K562 (cell line): ENCODE measurements around the gene TPD52L2. TPM values are rescaled to one million over a fixed set of nuclear protein-coding genes. Genes with fewer than 3 reads are reported as not detected.

Experiments
- ATAC-seq: fragments of 200-7000 bp; cut with Tn5 transposase; 3 replicates; pipeline ENCODE4 v1.9.1; 2020; ENCODE audit warnings: moderate library complexity
- BruUV-seq: library from RNA; stranded (reverse); fragments of 400-500 nt; replicated peaks from 2 replicates; lab custom pipeline; 2021; lab: Mats Ljungman, UMichigan
- CTCF ChIA-PET: fragments of 300-600 bp; formaldehyde crosslinking; extraction: SDS; loops from one replicate; lab custom pipeline; 2021; ENCODE audit warnings: low intra/inter-chr PET ratio; lab: Yijun Ruan, JAX
- POLR2A ChIA-PET: fragments of 300-600, 350-650 bp; sonication (Branson Sonifier 250); formaldehyde crosslinking; extraction: SDS; loops from one replicate; lab custom pipeline; 2021; ENCODE audit warnings: antibody characterized with exemption, inconsistent platforms; lab: Yijun Ruan, JAX
- DNase-seq, 4 experiments: peaks; one replicate each; pipeline versions ENCODE4 v3.0.0 to v3.0.0-alpha.2; 2011 to 2018; ENCODE audit warnings: low spot score in 3 of 4, mixed read lengths in 3 of 4; ENCODE audit errors: extremely low read depth in 1 of 4
- FAIRE-seq: peaks from 2 replicates; lab custom pipeline; 2011; peaks lifted over from hg19 to GRCh38; lab: Jason Lieb, UNC
- H2AFZ ChIP-seq: 2 replicates; pipeline ENCODE4 v1.6.0; 2011; ENCODE audit warnings: low read depth, low read length, control low read depth, inconsistent platforms
- H3K27ac ChIP-seq: fragments of 200-600 bp; 3 replicates; pipeline ENCODE4 v1.8.0; 2011; ENCODE audit warnings: low read depth, mild to moderate bottlenecking, control low read depth, inconsistent platforms, low read length, moderate library complexity, mixed read lengths; ENCODE audit errors: extremely low read depth
- H3K27me3 ChIP-seq, 2 experiments: fragments of 300-600 bp in 1 of 2; 2 replicates in 1 of 2; 3 replicates in 1 of 2; pipeline versions ENCODE4 v1.6.0 to v1.8.0; 2011; ENCODE audit warnings: inconsistent platforms in 2 of 2, low read length in 2 of 2, mild to moderate bottlenecking in 1 of 2, mixed read lengths in 1 of 2, moderate library complexity in 1 of 2; ENCODE audit not compliant: control insufficient read depth in 2 of 2, insufficient read depth in 2 of 2
- H3K36me3 ChIP-seq: fragments of 300-600 bp; 3 replicates; pipeline ENCODE4 v1.8.0; 2011; ENCODE audit warnings: mild to moderate bottlenecking, low read length, inconsistent platforms; ENCODE audit not compliant: control insufficient read depth, insufficient read depth
- H3K4me1 ChIP-seq, 2 experiments: fragments of 200-600 bp in 1 of 2; replicated peaks in 1 of 2; 2 replicates in 1 of 2; 3 replicates in 1 of 2; pipeline versions ENCODE4 v1.5.1 to v1.8.0; 2011; ENCODE audit warnings: inconsistent platforms in 2 of 2, low read length in 2 of 2, mild to moderate bottlenecking in 1 of 2, mixed read lengths in 1 of 2, moderate library complexity in 1 of 2; ENCODE audit not compliant: control insufficient read depth in 2 of 2, insufficient read depth in 2 of 2
- H3K4me2 ChIP-seq: 2 replicates; pipeline ENCODE4 v1.6.1; 2011; ENCODE audit warnings: low read length, control low read depth, inconsistent platforms, mixed read lengths; ENCODE audit not compliant: insufficient read depth
- H3K4me3 ChIP-seq: fragments of 200-600 bp; sonication (generic), shearing (Covaris generic); 2 replicates; pipeline ENCODE4 v1.5.1; 2016; ENCODE audit warnings: control low read depth, inconsistent platforms
- H3K79me2 ChIP-seq: fragments of 200-600 bp; 3 replicates; pipeline ENCODE4 v1.8.0; 2011; ENCODE audit warnings: low read length, inconsistent platforms; ENCODE audit not compliant: control insufficient read depth, insufficient read depth
- H3K9ac ChIP-seq, 2 experiments: 2 replicates each; pipeline versions ENCODE4 v1.6.0 to v1.6.1; 2011; ENCODE audit warnings: low read depth in 2 of 2, low read length in 2 of 2, control low read depth in 1 of 2, inconsistent platforms in 1 of 2, mild to moderate bottlenecking in 1 of 2, mixed read lengths in 1 of 2; ENCODE audit not compliant: insufficient read depth in 1 of 2
- H3K9me1 ChIP-seq: one replicate; pipeline ENCODE4 v1.6.0; 2011; ENCODE audit warnings: inconsistent platforms, mild to moderate bottlenecking, low read length, moderate library complexity; ENCODE audit not compliant: control insufficient read depth, insufficient read depth
- H3K9me3 ChIP-seq: replicated peaks from 2 replicates; pipeline ENCODE4 v1.5.1; 2011; ENCODE audit warnings: low read depth, low read length, inconsistent platforms; ENCODE audit not compliant: control insufficient read depth, insufficient read depth
- H4K20me1 ChIP-seq: replicated peaks from 2 replicates; pipeline ENCODE4 v1.6.1; 2011; ENCODE audit warnings: low read length, inconsistent platforms, mixed read lengths; ENCODE audit not compliant: control insufficient read depth, insufficient read depth
- PCBP2 ChIP-seq: fragments of 200-400 bp; formaldehyde crosslinking; IDR thresholded peaks from 2 replicates; pipeline ENCODE4 v1.6.1; 2018; ENCODE audit warnings: low read length, low read depth, mild to moderate bottlenecking, moderate library complexity; ENCODE audit not compliant: poor library complexity, severe bottlenecking
- POLR2AphosphoS5 ChIP-seq: IDR thresholded peaks from 2 replicates; pipeline ENCODE4 v1.6.1; 2011; ENCODE audit warnings: mild to moderate bottlenecking, low read depth, low read length, moderate library complexity; ENCODE audit not compliant: control insufficient read depth, insufficient read depth
- SRSF3 ChIP-seq: fragments of 200-400 bp; formaldehyde crosslinking; IDR thresholded peaks from 2 replicates; pipeline ENCODE4 v1.6.1; 2016; ENCODE audit warnings: mild to moderate bottlenecking, low read length, moderate library complexity; ENCODE audit not compliant: insufficient read depth
- STAG1 ChIP-seq: sonication (generic); formaldehyde crosslinking; IDR thresholded peaks from 2 replicates; pipeline ENCODE4 v1.5.0; 2020; ENCODE audit warnings: missing genetic modification reagents, borderline replicate concordance
- WGBS: fragments of 100-300 bp; shearing (Covaris generic); methylation state at CpG from one replicate; pipeline ENCODE4 v1.1.6; 2016; ENCODE audit warnings: low coverage, mixed read lengths; ENCODE audit not compliant: insufficient coverage; ENCODE audit errors: missing lambda C conversion rate; 5-methylcytosine and 5-hydroxymethylcytosine counted together
- in situ Hi-C: fragments of 300-500 bp; cut with MboI; formaldehyde crosslinking; loops from 4 replicates; pipeline ENCODE4 v1.15.0; 2018; ENCODE audit warnings: inconsistent platforms, mixed read lengths
- intact Hi-C: fragments of 100-400 bp; cut with micrococcal nuclease; formaldehyde crosslinking; loops from 2 replicates; pipeline ENCODE4 v1.14.2; 2022
- polyA plus RNA-seq, 8 experiments: library from polyadenylated mRNA; depleted of rRNA in 4 of 8; stranded (reverse) in 5 of 8; unstranded in 3 of 8; fragments of >200 nt; fragmentation: Nextera tagmentation in 2 of 8; fragmentation: Illumina TruSeq in 1 of 8; extraction: Ambion mirVana in 2 of 8; extraction: Trizol in 1 of 8; gene quantifications; 2 replicates each; pipeline versions ENCODE4 v1.2.1 to v1.2.3, GENCODE V29; 2011 to 2014; ENCODE audit warnings: inconsistent platforms in 1 of 8, missing spikeins in 1 of 8
- total RNA-seq, 7 experiments: library from RNA; depleted of rRNA in 6 of 7; stranded (reverse); fragments of >200 nt in 6 of 7; fragmentation: Illumina TruSeq in 2 of 7; extraction: Trizol in 2 of 7; gene quantifications; 2 replicates each; pipeline versions ENCODE4 v1.2.1 to v1.2.3, GENCODE V29; 2011 to 2021; ENCODE audit warnings: low replicate concordance in 1 of 7

Gene TPD52L2
- total and polyA plus RNA-seq, 9 of the 15 experiments (the other 6 are each of a cell fraction or from before 2014, with no cell fraction given) = 1.9 to 117 (median 74.6) TPM

GRCh38 chr20:63933646-63934045 lies 68.6 kb downstream of the TPD52L2 start:
- TF ChIP-seq PCBP2 (no peak), POLR2AphosphoS5 (0 out of 2 replicates have a peak, but pooled peaks have one; percentile 3), STAG1 (no peak), SRSF3 (no peak)
- TF ChIP-seq, all 486 proteins: peak for 1
- no peak for DNase-seq
- H3K9ac ChIP-seq = 0 out of 4 replicates have a peak overlapping the region, but pooled peaks of 1 of the 2 experiments have one; percentile 28
- no peaks in the 10 kb centered on the region for H3K27me3 ChIP-seq
- H3K27ac ChIP-seq = no peak overlapping the region
- peaks cover 81% of the 10 kb centered on the region; the same call in 2 of the 3 replicates for H3K36me3 ChIP-seq
- H3K4me1 ChIP-seq = peaks cover 0 to 32% of the 10 kb centered on the region in 2 experiments; a peak in 2 of 5 replicates
- in situ Hi-C loops = no loop called here
- peaks cover 4% of the 10 kb centered on the region; the same call in 1 of the 2 replicates for H4K20me1 ChIP-seq
- H3K9me1 ChIP-seq = no peaks in the 10 kb centered on the region
- no peak for FAIRE-seq
- H3K79me2 ChIP-seq = peaks cover under 1% of the 10 kb centered on the region
- no peak for ATAC-seq
- no peaks in the 10 kb centered on the region for H3K9me3 ChIP-seq
- intact Hi-C loops = no loop called here
- no peak overlapping the region for H3K4me2 ChIP-seq
- CTCF ChIA-PET = no interaction called here
- H3K4me3 ChIP-seq = no peak overlapping the region
- TSS peak; percentile 24 for BruUV-seq
- WGBS = 93% methylated on average over 5 of the region's 5 CpGs
- H2AFZ ChIP-seq = no peak overlapping the region
- POLR2A ChIA-PET = interaction anchor here (0.6 to 1.4 kb wide), 3 partner anchors 9 to 306 kb away, joined by 3 read pairs; no protein-coding TSS in a partner anchor
